ENCODE measurements around the gene UBE2Q1. TPM values are rescaled to one million over a fixed set of nuclear protein-coding genes. Genes with fewer than 3 reads are reported as not detected.

UBE2Q1 gene
- total and polyA plus RNA-seq, 2 donors: 12.7 to 39.1 TPM

- DNase-seq (ENCODE audit: extremely low spot score): no peak
- Histone ChIP-seq H3K4me1 (ENCODE audit: insufficient read depth) (no peaks in the 10 kb centered on the region), H3K27ac (ENCODE audit: low read depth) (no peak overlapping the region), H3K4me3 (ENCODE audit: low read depth, low read length) (no peak overlapping the region), H3K36me3 (ENCODE audit: insufficient read depth) (peaks cover 20% of the 10 kb centered on the region)
- WGBS: 91% methylated on average over 6 of the region's 6 CpGs
These were observed 28.2 kb upstream of the UBE2Q1 start for GRCh38 chr1:154586641-154587040.

DNA sequence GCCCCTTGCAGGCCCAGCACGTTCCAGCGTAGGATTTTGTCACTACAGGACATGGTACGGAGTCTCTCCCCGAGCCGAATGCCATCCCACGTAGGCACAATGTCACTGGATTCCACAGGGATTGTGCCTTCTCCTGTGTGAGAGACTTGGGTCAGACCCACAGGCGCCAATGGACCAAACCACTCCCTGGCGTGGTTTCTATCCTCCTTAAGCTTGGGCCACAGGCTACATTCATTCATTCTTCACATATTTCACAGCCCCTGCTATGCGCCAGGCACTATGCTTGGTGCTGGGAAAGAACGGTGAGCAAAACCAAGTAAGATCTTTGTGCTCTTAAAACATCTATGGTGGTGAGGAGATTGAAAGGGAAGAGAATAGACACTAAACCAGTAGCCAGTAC is 27.8 kb upstream of the UBE2Q1 start:
- H3K36me3 ChIP-seq (ENCODE audit: insufficient read depth): peaks cover 20% of the 10 kb centered on the region
- no peaks in the 10 kb centered on the region for H3K4me1 ChIP-seq (ENCODE audit: insufficient read depth)
- H3K4me3 ChIP-seq (ENCODE audit: low read depth, low read length): no peak overlapping the region
- DNase-seq (ENCODE audit: extremely low spot score): no peak
- no peak overlapping the region for H3K27ac ChIP-seq (ENCODE audit: low read depth)
- WGBS: 88% methylated on average over 10 of the region's 10 CpGs

GRCh38 chr1:154584267-154584994 is 26.0 kb upstream of the UBE2Q1 start:
- DNase-seq (ENCODE audit: extremely low spot score): no peak
- H3K27ac ChIP-seq (ENCODE audit: low read depth): no peak overlapping the region
- no peak overlapping the region for H3K4me3 ChIP-seq (ENCODE audit: low read depth, low read length)
- 77% methylated on average over 9 of the region's 9 CpGs for WGBS
- H3K36me3 ChIP-seq (ENCODE audit: insufficient read depth): peaks cover 20% of the 10 kb centered on the region
- no peaks in the 10 kb centered on the region for H3K4me1 ChIP-seq (ENCODE audit: insufficient read depth)

GRCh38 chr1:154583773-154584172 is 25.3 kb upstream of the UBE2Q1 start:
- 41% methylated on average over 9 of the region's 9 CpGs for WGBS
- H3K4me3 ChIP-seq (ENCODE audit: low read depth, low read length): no peak overlapping the region
- no peak for DNase-seq (ENCODE audit: extremely low spot score)
- no peak overlapping the region for H3K27ac ChIP-seq (ENCODE audit: low read depth)
- peaks cover 20% of the 10 kb centered on the region for H3K36me3 ChIP-seq (ENCODE audit: insufficient read depth)
- no peaks in the 10 kb centered on the region for H3K4me1 ChIP-seq (ENCODE audit: insufficient read depth)

GRCh38 chr1:154582885-154583284 is 24.4 kb upstream of the UBE2Q1 start:
- DNase-seq (ENCODE audit: extremely low spot score): no peak
- Histone ChIP-seq H3K4me3 (ENCODE audit: low read depth, low read length) (no peak overlapping the region), H3K4me1 (ENCODE audit: insufficient read depth) (no peaks in the 10 kb centered on the region), H3K27ac (ENCODE audit: low read depth) (no peak overlapping the region), H3K36me3 (ENCODE audit: insufficient read depth) (peaks cover 15% of the 10 kb centered on the region)
- WGBS: 80% methylated on average over 6 of the region's 6 CpGs

DNA sequence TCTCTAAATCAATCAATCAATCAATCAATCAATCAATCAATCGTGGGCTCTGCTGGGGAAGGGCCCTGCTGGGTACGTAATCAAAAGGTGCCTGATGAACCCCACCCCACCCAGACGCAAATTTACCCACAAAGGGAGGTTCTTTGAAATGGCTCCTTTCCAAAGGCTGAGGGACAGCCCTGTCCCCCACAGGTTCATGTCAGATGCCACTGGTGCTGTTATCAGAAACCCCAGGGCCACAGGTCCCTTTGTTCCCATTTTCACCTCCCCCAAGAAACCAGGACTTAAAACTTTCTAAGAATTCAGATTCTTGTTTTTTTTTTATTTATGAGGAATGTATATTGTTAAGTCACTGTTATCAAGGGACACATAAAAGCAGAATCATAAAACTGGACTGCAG is 23.3 kb upstream of the UBE2Q1 start:
- 76% methylated on average over 3 of the region's 3 CpGs for WGBS
- no peak for DNase-seq (ENCODE audit: extremely low spot score)
- peaks cover 12% of the 10 kb centered on the region for H3K36me3 ChIP-seq (ENCODE audit: insufficient read depth)

GRCh38 chr1:154579374-154579773 is 20.9 kb upstream of the UBE2Q1 start:
- Histone ChIP-seq H3K4me1 (ENCODE audit: insufficient read depth) (no peaks in the 10 kb centered on the region), H3K4me3 (ENCODE audit: low read depth, low read length) (no peak overlapping the region), H3K27ac (ENCODE audit: low read depth) (no peak overlapping the region), H3K36me3 (ENCODE audit: insufficient read depth) (peaks cover 5% of the 10 kb centered on the region)
- no peak for DNase-seq (ENCODE audit: extremely low spot score)
- WGBS: 88% methylated on average over 8 of the region's 8 CpGs

More for the DNA sequence above, 23.3 kb upstream of the UBE2Q1 start:
- no peak overlapping the region for H3K27ac ChIP-seq (ENCODE audit: low read depth)
- H3K4me1 ChIP-seq (ENCODE audit: insufficient read depth): no peaks in the 10 kb centered on the region
- no peak overlapping the region for H3K4me3 ChIP-seq (ENCODE audit: low read depth, low read length)

GRCh38 chr1:154578058-154578418 is 19.6 kb upstream of the UBE2Q1 start:
- Histone ChIP-seq H3K27ac (ENCODE audit: low read depth) (no peak overlapping the region), H3K4me3 (ENCODE audit: low read depth, low read length) (no peak overlapping the region), H3K36me3 (ENCODE audit: insufficient read depth) (peaks cover 3% of the 10 kb centered on the region), H3K4me1 (ENCODE audit: insufficient read depth) (no peaks in the 10 kb centered on the region)
- WGBS: 42% methylated on average over 6 of the region's 6 CpGs
- DNase-seq (ENCODE audit: extremely low spot score): no peak

- Histone ChIP-seq H3K36me3 (ENCODE audit: insufficient read depth) (no peaks in the 10 kb centered on the region), H3K27ac (ENCODE audit: low read depth) (no peak overlapping the region), H3K4me3 (ENCODE audit: low read depth, low read length) (no peak overlapping the region), H3K4me1 (ENCODE audit: insufficient read depth) (no peaks in the 10 kb centered on the region)
- no peak for DNase-seq (ENCODE audit: extremely low spot score)
- 68% methylated on average over 7 of the region's 7 CpGs for WGBS
These were observed 19.0 kb upstream of the UBE2Q1 start for GRCh38 chr1:154577346-154578057.

GRCh38 chr1:154575951-154576566 is 17.6 kb upstream of the UBE2Q1 start:
- H3K4me3 ChIP-seq (ENCODE audit: low read depth, low read length): no peak overlapping the region
- no peak for DNase-seq (ENCODE audit: extremely low spot score)
- 77% methylated on average over 8 of the region's 8 CpGs for WGBS
- H3K27ac ChIP-seq (ENCODE audit: low read depth): no peak overlapping the region
- H3K36me3 ChIP-seq (ENCODE audit: insufficient read depth): no peaks in the 10 kb centered on the region
- no peaks in the 10 kb centered on the region for H3K4me1 ChIP-seq (ENCODE audit: insufficient read depth)

- Histone ChIP-seq H3K4me3 (ENCODE audit: low read depth, low read length) (no peak overlapping the region), H3K36me3 (ENCODE audit: insufficient read depth) (no peaks in the 10 kb centered on the region), H3K4me1 (ENCODE audit: insufficient read depth) (no peaks in the 10 kb centered on the region), H3K27ac (ENCODE audit: low read depth) (no peak overlapping the region)
- DNase-seq (ENCODE audit: extremely low spot score): no peak
- WGBS: 78% methylated on average over 10 of the region's 10 CpGs
These were observed 16.9 kb upstream of the UBE2Q1 start for GRCh38 chr1:154575147-154575927.

DNA sequence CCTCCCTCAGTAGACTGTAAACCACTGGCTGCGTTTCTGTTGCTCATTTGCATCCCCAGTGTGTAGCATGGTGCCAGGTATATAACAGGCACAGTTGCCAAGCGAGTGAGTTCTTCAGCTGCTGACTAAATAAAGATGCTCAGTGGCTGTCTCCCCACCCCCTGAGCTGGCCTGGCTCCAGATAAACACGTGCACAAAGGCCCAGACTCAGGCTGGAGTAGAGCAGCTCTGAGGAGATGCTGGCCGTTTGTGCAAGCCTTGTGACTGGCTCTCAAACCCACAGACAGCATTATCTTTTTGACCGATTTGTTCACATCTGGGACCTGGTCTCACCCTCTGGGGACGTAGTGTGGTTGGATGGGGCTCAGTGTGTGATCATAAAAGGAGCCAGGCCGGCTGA is 16.3 kb upstream of the UBE2Q1 start:
- 12% methylated on average over 7 of the region's 7 CpGs for WGBS
- no peaks in the 10 kb centered on the region for H3K4me1 ChIP-seq (ENCODE audit: insufficient read depth)
- no peaks in the 10 kb centered on the region for H3K36me3 ChIP-seq (ENCODE audit: insufficient read depth)
- no peak for DNase-seq (ENCODE audit: extremely low spot score)
- no peak overlapping the region for H3K27ac ChIP-seq (ENCODE audit: low read depth)
- H3K4me3 ChIP-seq (ENCODE audit: low read depth, low read length): no peak overlapping the region

DNA sequence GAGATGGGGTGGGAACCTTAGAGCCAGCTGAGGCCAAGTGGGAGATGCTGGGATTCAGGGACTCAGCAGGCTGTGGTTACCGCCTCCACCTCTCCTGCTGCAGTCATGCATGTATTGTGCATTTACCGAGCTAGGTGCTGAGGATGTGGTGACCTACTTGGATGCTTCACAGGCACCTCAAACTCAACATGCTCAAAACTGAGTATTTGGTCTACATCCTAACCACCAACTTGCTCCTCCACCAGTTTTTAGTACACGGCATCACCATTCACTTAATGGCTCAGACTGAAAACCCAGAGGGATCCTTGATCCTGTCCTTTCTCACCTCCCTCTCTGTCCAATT is 14.7 kb upstream of the UBE2Q1 start:
- WGBS: 85% methylated on average over 3 of the region's 3 CpGs
- no peaks in the 10 kb centered on the region for H3K4me1 ChIP-seq (ENCODE audit: insufficient read depth)
- DNase-seq (ENCODE audit: extremely low spot score): no peak

More for the DNA sequence above, 14.7 kb upstream of the UBE2Q1 start:
- H3K4me3 ChIP-seq (ENCODE audit: low read depth, low read length): no peak overlapping the region
- no peak overlapping the region for H3K27ac ChIP-seq (ENCODE audit: low read depth)
- no peaks in the 10 kb centered on the region for H3K36me3 ChIP-seq (ENCODE audit: insufficient read depth)

All from urinary bladder (tissue), 4 donors.